ENCODE results near the gene YES1.
"Not testable (repeated sequence)": the region's sequence is repeated elsewhere in the genome, so short reads cannot be mapped to it uniquely, and the experiment has no call there.

YES1 gene

DNA sequence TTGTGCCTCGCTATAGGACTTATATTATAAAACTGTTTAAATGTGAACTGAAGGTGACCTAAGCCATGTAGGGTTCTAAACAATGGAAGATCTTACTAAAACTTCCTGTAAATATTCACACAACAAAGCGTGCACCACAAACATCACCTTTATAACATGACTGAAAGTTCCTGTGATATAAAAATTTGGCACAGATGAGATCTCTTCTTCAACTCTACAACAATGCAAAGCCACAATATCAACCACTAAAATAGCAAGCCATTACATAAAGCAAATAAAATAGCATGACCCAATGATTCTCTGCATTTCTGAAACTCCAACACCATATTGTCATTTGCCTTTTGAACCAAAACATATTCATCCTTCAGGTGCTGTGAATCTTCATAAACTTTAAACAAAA lies 3.5 kb downstream of the YES1 start:
- DNase-seq (ENCODE audit: insufficient read length, low spot score) (no peak), FAIRE-seq (no peak)
- TF ChIP-seq, protein P1, sequence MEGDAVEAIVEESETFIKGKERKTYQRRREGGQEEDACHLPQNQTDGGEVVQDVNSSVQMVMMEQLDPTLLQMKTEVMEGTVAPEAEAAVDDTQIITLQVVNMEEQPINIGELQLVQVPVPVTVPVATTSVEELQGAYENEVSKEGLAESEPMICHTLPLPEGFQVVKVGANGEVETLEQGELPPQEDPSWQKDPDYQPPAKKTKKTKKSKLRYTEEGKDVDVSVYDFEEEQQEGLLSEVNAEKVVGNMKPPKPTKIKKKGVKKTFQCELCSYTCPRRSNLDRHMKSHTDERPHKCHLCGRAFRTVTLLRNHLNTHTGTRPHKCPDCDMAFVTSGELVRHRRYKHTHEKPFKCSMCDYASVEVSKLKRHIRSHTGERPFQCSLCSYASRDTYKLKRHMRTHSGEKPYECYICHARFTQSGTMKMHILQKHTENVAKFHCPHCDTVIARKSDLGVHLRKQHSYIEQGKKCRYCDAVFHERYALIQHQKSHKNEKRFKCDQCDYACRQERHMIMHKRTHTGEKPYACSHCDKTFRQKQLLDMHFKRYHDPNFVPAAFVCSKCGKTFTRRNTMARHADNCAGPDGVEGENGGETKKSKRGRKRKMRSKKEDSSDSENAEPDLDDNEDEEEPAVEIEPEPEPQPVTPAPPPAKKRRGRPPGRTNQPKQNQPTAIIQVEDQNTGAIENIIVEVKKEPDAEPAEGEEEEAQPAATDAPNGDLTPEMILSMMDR (IDR thresholded peaks at IDR 0.05; ENCODE audit: insufficient read depth, missing control alignments), result no peak

DNA sequence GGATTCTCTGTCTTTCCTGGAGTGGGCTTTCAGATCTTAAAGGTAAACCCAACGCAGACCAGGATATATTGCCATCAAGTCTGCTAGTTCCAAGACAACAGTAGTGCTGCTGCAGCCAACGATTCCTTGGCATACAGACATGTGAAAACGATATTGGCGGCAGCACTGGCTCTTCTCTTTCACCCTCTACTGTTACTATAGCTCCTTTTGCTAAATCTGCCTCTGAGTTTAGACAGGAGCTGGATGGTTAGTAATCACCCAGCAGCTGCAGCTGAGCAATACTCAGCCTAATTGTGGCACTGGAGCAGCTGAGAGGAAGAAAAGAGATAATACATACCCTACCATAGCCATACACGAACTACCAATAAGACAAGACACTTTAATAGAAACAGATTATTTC lies 4.0 kb downstream of the YES1 start:
- FAIRE-seq, result no peak
- DNase-seq (ENCODE audit: insufficient read length, low spot score), result no peak

DNA sequence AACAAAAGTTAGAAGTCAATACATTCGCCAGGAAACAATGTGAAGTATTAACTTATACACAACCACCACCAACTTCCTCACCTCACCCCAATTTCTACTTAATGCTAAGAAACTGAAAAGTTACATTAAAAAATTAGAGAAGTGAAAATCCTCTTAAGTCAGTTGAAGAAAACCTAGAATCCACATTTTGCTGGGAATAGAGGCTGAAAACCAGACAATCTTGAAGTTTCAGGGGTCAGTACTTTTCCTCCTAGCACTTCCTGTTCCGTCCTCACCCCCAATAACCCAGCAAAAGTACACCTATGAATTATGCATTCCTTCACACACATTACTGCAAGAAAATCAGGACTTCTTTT lies 6.3 kb downstream of the YES1 start:
- TF ChIP-seq, protein P1 (IDR thresholded peaks at IDR 0.05; ENCODE audit: insufficient read depth, missing control alignments), result no peak
- no peak for DNase-seq (ENCODE audit: insufficient read length, low spot score)
- FAIRE-seq, result no peak

More for the DNA sequence above, 4.0 kb downstream of the YES1 start:
- TF ChIP-seq, protein P1 (IDR thresholded peaks at IDR 0.05; ENCODE audit: insufficient read depth, missing control alignments), result no peak

DNA sequence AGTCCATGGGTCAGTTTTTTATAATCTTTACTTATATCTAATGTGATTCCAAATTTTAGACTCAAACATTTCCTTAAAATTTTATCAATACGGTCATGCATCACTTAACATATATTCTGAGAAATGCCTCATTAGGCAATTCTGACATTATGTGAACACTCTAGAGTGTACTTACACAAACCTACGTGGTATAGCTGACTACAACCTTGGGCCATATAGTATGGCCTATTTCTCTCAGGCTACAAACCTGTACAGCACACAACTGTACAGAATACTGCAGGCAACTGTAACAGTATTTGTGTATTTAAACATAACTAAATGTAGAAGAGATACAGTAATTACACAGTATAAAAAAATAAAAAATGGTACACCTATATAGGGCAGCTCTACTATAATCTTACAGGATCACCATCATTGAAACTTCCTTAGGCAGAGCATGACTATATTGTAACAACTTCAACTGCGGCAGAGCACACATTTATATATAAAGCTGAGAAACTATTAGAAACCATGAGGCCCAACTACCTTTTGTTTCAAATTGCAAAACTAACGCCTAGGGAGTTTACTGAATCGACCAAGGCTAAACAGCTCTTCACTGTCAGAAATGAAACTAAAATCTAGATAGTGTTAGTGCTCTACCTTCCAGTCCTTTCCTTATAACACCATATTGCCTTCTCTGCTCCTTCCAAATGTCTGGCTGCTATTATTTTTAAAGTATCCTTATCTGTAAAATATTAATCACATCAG lies 6.9 kb downstream of the YES1 start:
- FAIRE-seq (peak; percentile 60), DNase-seq (ENCODE audit: insufficient read length, low spot score) (no peak)
- TF ChIP-seq, protein P1 (IDR thresholded peaks at IDR 0.05; ENCODE audit: insufficient read depth, missing control alignments), result no peak

DNA sequence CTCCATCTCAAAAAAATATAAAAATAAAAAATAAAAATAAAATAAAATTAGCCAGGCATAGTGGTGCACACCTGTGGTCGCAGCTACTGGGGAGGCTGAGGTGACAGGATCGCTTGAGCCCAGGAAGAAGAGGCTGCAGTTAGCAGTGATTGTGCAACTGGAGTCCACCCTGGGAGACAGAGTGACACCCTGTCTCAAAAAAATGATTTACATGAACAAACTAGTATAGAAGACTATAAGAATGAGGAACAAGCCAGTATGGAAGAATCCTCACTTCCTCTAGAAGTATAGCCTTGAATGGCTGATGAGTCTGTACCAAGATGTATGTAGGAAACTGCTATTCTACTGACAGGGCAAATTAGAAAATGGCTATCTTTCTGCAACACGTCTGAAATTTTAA lies 10.9 kb downstream of the YES1 start:
- TF ChIP-seq, protein P1 (IDR thresholded peaks at IDR 0.05; ENCODE audit: insufficient read depth, missing control alignments), result no peak
- FAIRE-seq, result no peak
- no peak for DNase-seq (ENCODE audit: insufficient read length, low spot score)

DNA sequence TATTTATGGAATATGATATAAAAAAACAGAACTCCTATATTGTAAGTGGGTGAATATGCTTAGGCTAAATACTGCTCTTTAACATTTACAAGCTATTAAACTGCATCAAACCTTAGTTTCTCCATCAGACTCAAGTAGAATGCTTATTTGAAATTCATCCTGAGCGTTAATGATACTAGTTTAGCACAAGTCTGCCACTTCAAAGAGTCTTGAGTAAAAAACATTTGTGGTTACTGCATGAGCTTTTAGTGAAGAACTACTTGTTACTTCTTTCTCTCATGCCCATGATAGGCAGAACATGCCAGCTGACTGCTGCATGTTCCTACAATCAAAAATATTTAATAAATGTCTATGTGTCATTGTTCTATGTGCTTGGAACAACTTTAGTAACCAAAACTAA lies 12.1 kb downstream of the YES1 start:
- TF ChIP-seq, protein P1 (IDR thresholded peaks at IDR 0.05; ENCODE audit: insufficient read depth, missing control alignments), result no peak
- DNase-seq (ENCODE audit: insufficient read length, low spot score) (no peak), FAIRE-seq (no peak)

DNA sequence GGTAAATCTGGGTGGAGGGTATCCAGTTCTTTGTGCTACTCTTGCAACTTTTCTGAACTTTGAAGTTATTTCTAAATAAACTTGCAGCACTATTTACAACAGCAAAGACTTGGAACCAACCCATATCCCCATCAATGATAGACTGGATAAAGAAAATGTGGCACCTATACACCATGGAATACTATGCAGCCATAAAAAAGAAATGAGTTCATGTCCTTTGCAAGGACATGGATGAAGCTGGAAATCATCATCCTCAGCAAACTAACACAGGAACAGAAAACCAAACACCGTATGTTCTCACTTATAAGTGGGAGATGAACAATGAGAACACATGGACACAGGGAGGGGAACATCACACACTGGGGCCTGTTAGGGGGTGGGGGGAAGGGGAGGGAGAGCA lies 16.7 kb downstream of the YES1 start:
- not testable (repeated sequence) for FAIRE-seq; DNase-seq (ENCODE audit: insufficient read length, low spot score)

DNA sequence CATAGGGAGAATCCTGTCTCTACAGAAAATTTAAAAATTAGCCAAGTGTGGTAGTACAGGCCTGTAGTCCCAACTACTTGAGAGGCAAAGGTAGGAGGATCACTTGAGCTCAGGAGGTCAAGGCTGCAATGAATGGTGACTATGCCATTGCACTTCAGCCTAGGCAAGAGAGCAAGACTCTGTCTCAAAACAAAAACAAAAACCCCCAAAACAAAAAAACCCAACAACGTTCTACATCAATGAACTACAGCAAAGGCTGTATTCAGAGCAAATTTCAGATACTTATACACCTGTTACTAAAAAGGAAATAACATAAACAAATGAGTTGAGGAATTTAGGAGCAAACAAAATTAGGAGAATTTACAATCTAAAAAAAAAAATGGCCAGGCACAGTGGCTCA lies 22.6 kb downstream of the YES1 start:
- DNase-seq (ENCODE audit: insufficient read length, low spot score) (no peak), FAIRE-seq (no peak)
- TF ChIP-seq, protein P1 (IDR thresholded peaks at IDR 0.05; ENCODE audit: insufficient read depth, missing control alignments), result no peak

Measured in D721Med (cell line).